Sciatic nerve (tissue), 2 donors: ENCODE measurements around the gene ACAD11. TPM values are rescaled to one million over a fixed set of nuclear protein-coding genes. Genes with fewer than 3 reads are reported as not detected.

Experiments
- ATAC-seq: fragments of 200-7000 bp; cut with Tn5 transposase; one replicate; pipeline ENCODE4 v1.9.1; 2020; ENCODE audit warnings: mild to moderate bottlenecking, moderate library complexity
- DNase-seq: peaks from one replicate; pipeline ENCODE4 v3.0.0-alpha.2; 2020; ENCODE audit warnings: low spot score
- intact Hi-C: fragments of 100-400 bp; cut with DNase I; formaldehyde crosslinking; loops from one replicate; pipeline ENCODE4 v1.14.2; 2022
- total RNA-seq: library from RNA; stranded (reverse); fragmentation: NEBNext Ultra II Directional; extraction: Animal tissue kit (Norgen Biotek cat#: 25700); gene quantifications from one replicate; pipeline ENCODE4 v1.2.1, GENCODE V29; 2021
- donor health status: DM: no; HTN: no; CAD: no.
- donor health status: DM: no; HTN: no; CAD: no.

ACAD11 gene
- total RNA-seq, 1 donor from 2014 or later: 39.2 TPM

DNA sequence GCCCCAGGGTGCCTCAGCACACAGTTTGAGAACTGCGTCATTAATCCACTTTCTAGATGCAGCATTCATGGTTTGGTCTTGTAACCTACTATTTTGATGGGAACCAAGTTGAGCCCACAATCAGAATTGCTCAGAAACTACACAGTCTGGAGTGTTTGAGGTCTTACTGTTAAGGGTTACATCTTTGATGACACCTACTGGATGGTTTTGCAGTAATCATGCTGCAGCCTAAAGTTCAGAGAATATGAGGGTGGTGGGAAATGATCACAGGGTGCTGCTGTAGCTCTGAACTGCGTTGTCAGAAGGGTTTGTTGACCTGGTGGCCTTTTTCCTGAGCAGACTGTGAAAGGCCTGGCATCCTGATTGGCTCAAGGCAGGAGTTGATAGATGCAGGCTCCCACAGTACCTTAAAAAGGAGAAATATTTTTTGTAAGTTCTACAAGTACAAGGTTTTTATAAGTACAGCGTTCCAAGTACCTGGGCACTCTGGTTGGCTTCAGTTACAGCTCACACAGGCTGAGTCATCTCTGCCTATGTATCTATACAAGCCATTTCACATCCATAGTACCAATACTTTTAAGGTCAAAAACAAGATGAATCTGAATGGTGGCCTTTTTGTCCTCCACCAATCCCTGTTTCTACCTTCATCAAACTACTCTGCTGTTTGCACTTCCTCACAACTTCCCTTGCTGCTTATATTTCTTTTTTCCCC lies 123.0 kb downstream of the ACAD11 start:
- DNase-seq (no peak), ATAC-seq (peak; percentile 10)
- intact Hi-C loops: loop anchor here (10.0 kb wide), 1 partner anchor 108 kb away; no protein-coding TSS in a partner anchor

GRCh38 chr3:132535575-132536441 lies 123.8 kb downstream of the ACAD11 start:
- DNase-seq: peak; percentile 77
- ATAC-seq: peak; percentile 93
- intact Hi-C loops: loop anchor here (10.0 kb wide), 1 partner anchor 109 kb away; no protein-coding TSS in a partner anchor

GRCh38 chr3:132530624-132531023 lies 129.0 kb downstream of the ACAD11 start:
- intact Hi-C loops: loop anchor here (10.0 kb wide), 1 partner anchor 114 kb away; no protein-coding TSS in a partner anchor
- ATAC-seq: no peak

GRCh38 chr3:132522353-132522752 lies 137.3 kb downstream of the ACAD11 start:
- no peak for DNase-seq
- intact Hi-C loops: no loop called here
- no peak for ATAC-seq

More at GRCh38 chr3:132530624-132531023, 129.0 kb downstream of the ACAD11 start:
- DNase-seq: no peak

GRCh38 chr3:132521901-132522300 lies 137.7 kb downstream of the ACAD11 start:
- no peak for DNase-seq
- no peak for ATAC-seq
- intact Hi-C loops: no loop called here

DNA sequence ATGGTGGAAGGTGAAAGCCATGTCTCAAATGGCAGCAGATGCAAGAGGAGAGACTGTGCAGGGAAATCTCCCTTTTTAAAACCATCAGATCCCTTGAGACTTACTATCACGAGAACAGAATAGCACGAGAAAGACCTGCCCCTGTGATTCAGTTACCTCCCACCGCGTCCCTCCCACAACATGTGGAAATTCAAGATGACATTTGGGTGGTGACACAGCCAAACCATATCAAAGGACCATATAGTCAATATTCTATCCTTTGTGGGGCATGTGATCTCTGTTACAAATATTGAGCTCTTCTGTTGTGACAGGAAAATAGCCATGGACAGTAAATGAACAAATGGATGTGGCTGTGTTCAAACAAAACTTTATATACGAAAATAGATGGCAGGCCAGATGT lies 139.7 kb downstream of the ACAD11 start:
- DNase-seq: no peak
- intact Hi-C loops: no loop called here
- no peak for ATAC-seq

DNA sequence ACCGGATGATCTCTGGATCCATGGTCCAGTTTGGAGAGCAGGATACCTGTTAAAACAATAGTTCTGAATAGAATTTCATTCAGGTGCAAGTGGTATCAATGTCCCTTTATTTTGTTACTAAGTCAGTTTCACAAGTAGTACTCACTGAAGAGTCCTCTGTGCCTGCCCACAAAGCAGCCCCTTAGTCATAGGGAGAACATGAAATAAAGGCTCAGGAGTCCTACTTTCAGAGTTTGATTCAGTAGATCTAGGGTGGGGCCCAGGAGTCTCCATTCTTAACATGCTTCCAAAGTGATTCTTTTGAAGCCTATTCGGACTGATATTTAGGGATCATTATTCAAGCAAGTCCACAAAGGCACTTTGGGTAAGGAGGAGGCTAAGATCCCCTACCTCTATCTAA lies 142.3 kb downstream of the ACAD11 start:
- ATAC-seq (no peak), DNase-seq (no peak)
- intact Hi-C loops: no loop called here

DNA sequence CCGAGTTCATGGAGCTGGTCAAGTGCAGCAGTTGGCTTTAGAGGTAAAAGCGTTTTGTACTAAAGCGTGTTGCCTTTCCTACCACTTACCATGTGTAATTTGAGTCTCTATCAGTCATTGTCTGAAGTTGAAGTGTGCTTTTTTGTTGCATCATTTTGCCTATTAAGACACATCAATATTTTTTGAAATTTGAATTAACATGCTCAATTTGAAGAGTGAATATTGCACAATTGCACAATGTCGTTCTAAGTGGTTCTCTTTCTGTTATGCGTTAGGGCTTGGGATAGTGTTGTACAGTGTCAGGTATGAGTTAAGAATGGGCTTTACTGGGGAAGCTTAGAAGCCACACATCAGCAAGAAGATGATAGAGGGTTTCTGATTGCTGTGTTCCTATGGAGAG lies 146.6 kb downstream of the ACAD11 start:
- intact Hi-C loops: no loop called here
- DNase-seq (no peak), ATAC-seq (no peak)

GRCh38 chr3:132509506-132509905 lies 150.1 kb downstream of the ACAD11 start:
- ATAC-seq (no peak), DNase-seq (no peak)
- intact Hi-C loops: no loop called here

DNA sequence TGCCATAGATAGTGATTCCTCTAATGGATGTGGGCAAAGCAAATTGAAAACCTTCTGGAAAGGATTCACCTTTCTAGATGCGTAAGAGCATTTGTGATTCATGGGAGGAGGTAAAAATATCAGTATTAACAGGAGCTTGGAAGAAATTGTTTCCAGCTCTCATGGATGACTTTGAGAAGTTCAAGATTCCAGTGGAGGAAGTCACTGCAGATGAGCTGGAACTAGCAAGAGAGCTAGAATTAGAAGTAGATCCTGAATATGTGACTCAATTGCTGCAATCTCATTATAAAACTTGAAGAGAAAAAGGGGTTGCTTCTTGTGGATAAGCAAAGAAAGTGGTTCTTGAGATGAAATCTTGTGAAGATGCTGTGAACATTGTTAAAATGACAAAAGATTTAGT lies 150.5 kb downstream of the ACAD11 start:
- no peak for DNase-seq
- ATAC-seq: no peak
- intact Hi-C loops: no loop called here

Other genes starting within 250 kb of the ACAD11 start
- gene DNAJC13, start 242.3 kb downstream of the ACAD11 start, total RNA-seq: 71.4 TPM
- 3.1 TPM for gene ACKR4, start 62.5 kb downstream of the ACAD11 start, total RNA-seq
- gene UBA5, start 520 bp upstream of the ACAD11 start, total RNA-seq: 32.2 TPM
- gene NPHP3, start 62.6 kb upstream of the ACAD11 start, total RNA-seq: 58.0 TPM